CD4-positive, alpha-beta T cell treated with Interleukin-1 beta for 1 hour (primary cell): ENCODE measurements around the gene COX6A2.

Source experiments
- DNase-seq, 2 donors: peaks; one replicate each; pipeline ENCODE4 v3.0.0-alpha.2; 2020 to 2022

COX6A2 gene

DNA sequence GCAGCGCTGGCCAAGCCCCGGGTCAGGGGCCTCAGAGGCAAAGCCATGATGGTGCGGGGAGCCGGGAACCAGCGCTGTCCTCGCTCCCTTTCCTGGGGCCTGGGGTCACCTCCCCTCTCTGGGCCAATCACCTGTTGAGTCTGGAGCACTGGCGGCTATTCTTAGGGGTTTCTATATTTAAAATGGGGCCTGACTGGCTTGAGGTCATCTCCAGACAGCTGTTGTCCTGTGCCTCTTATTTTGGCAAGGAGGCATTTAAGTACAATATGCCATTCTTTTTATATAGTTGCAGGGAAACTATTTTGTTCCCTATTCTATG, at the start of gene COX6A2:
COX6A2 (minus strand) TSS at position 82 of the 319 bp plus-strand sequence; CDS start at position 47, 35 bp downstream.
- no peak for DNase-seq

DNA sequence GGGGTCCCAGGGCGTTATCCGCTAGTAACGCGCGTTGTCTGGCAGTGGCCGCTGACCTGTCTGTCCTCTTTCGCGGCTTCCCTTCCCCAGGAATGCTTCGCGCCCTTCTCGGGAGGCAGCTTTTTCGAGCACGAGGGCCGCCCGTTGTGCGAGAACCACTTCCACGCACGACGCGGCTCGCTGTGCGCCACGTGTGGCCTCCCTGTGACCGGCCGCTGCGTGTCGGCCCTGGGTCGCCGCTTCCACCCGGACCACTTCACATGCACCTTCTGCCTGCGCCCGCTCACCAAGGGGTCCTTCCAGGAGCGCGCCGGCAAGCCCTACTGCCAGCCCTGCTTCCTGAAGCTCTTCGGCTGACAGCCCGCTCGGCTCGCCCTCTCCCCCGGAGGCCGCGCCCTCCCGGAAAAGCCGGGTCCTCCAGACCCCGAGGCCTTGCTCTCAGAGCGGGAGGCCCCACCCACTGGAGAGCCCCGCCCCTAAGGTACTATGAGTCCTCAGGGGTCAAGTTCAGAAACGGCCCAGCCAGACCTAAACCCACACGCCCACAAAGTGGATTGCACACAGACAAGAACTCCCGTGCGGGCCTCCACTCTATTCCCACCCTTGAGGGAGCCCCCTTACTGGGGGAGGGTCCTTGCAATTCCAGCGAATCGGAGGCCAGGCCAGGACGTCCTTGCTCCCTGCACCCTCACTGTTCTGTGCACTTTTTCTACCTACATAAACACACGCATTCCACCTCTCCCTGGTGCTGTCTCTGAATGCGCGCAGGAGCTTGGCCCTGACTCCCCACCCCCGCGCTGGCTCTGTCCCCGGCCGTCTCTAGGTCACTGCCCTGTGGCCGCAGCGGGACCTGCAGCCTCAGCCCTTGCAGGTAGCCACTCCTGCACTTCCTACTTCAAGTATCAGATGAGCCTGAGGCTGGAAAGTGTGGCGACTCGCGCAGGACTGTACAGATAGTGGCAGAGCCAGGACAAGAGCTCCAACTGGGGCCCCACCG, 49.4 kb upstream of the COX6A2 start:
- peak; percentile 29 to 41 for DNase-seq

DNA sequence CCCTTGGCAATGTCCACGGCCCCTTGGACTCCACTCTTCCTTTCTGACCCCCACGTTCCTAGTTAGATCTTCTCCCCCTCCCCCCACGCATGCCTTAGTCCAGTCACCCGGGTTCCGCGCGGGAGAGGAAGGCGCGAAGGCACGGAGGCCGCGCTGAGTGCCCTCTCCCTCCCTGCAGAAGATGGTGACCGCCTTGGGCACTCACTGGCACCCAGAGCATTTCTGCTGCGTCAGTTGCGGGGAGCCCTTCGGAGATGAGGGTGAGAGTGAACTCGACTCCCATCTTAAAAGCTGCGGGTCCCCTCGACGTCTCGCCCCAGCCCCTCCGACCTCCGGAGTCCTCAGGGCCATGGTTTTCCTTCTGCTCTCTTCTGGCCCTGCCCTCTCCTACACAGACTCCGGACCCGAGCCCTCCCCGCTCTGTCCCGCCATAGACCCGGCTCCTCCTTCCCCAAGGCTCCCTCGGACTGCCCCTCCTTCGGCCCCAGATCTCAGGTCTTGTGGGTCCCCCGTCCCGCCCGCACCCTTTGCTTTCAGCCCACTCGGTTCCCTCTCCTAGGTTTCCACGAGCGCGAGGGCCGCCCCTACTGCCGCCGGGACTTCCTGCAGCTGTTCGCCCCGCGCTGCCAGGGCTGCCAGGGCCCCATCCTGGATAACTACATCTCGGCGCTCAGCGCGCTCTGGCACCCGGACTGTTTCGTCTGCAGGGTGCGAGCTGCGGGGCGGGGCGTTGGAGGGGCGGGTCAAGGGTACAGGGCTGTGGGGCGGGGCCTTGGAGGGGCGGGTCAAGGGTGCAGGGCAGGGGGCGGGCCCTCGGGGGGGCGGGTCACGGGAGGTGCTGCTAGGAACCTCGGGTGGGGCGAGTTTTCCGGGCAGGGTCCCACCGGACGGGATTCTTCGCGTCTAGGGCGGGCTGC, 48.4 kb upstream of the COX6A2 start:
- DNase-seq: peak; percentile 89 to 90

DNA sequence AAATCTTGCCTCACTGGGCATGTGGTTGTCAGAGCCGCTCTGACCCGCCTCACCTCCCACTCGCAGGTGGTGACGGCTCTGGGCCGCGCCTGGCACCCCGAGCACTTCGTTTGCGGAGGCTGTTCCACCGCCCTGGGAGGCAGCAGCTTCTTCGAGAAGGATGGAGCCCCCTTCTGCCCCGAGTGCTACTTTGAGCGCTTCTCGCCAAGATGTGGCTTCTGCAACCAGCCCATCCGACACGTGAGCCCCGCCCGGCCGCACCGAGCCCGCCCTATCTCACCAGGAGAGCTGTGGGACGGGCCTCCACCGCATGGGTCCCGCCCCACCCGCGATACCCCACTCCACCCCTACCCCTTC, 47.8 kb upstream of the COX6A2 start:
- DNase-seq: peak; percentile 24 to 26

DNA sequence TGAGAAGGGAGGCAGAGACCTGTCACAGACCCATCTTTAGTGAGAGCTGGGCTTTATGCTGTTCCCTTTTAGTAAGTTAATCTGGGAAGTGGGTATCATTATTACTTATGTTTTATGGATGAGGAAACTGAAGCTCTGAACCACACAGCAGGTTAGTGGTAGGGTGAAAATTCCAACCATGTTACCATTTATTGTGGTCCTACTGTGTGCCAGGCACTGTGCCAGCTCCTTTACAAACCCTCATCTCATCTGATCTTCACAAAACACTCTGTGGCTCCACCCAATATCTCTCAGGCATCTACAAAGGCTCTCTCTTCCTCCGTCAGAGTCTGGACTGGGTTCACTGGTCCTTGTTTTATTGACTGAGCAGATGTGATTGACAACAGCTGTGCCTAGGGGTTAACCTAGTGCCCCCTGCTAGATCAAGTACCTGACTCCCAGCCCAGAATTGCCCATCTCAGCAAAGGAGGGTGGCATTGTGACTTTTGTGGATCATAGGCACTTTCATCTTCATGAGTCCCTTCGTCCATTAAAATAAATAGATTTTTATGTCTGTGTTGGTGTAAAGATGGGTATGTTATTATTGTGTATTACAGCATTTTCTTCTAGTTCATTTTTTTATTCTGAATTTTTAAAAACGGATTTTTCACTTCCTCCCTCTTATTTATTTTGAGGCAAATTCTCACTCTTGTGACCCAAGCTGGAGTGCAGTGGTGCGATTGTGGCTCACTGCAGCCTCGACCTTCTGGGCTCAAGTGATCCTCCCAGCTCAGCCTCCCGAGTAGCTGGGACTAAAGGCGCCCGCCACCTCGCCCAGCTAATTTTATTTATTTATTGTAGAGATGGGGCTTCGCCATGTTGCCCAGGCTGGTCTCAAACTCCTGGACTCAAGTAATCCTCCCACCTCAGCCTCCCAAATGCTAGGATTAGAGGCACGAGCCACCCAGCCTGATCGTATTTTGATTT, 46.9 kb upstream of the COX6A2 start:
- DNase-seq: no peak

DNA sequence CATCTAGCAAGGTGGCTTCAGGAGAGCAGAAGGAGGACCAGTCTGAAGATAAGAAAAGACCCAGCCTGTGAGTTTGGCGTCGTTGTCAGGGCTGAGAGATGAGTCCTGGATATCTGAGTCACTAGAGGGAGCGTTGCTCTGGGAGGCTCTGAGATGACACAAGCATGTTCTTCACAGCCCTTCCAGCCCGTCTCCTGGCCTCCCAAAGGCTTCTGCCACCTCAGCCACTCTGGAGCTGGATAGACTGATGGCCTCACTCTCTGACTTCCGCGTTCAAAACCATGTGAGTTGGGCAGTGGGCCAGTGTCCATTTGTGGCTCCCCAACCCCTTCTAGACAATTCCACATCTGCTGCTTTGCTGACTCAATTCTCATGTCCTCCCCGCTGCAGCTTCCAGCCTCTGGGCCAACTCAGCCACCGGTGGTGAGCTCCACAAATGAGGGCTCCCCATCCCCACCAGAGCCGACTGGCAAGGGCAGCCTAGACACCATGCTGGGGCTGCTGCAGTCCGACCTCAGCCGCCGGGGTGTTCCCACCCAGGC, 46.1 kb upstream of the COX6A2 start:
- DNase-seq: no peak

DNA sequence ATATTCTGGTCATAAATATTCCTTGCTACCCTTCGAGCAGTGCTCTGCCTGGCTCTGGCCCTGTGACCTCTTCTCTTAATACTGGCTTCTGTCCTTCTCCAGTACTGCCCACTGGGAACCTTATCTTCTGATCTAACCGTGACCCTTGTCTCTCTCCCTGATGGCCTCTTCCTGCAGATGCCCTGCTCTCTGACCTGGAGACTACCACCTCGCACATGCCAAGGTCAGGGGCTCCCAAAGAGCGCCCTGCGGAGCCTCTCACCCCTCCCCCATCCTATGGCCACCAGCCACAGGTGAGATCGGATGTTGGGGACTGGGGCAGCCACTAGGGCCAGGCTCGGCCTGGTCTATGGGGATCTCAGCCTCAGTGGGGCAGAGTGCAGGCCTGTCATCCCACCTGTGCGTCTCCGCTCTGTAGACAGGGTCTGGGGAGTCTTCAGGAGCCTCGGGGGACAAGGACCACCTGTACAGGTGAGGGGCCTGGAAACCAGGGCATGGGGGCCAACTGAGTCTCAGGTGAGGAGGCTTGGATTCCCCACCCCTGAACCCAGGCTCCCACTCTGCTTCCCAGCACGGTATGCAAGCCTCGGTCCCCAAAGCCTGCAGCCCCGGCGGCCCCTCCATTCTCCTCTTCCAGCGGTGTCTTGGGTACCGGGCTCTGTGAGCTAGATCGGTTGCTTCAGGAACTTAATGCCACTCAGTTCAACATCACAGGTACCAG, 45.3 kb upstream of the COX6A2 start:
- no peak for DNase-seq

DNA sequence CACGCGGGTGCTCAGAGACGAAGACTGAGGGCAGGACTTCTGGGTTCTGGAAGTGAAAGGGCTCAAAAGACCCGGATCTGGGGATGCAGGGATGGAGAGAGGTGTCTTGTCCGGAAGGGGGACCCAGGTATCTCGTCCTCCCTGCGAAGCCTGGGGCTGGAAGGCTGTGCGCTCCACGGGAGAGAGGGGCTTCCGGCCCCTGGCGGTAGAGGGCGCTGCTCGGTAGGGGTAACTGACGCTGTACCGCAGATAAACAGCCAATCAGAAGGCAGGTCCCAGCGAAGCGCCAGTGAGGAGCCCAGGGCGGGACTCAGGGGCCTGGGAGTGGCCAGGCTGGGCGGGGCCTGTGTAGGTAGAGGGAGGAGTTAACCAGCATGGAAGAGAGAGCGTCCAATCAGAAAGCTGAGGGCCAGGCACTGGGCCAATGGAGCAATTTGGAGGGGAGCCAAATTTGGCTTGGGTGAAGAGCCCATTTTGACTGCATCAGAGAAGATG, 44.6 kb upstream of the COX6A2 start:
- peak; percentile 47 to 52 for DNase-seq

DNA sequence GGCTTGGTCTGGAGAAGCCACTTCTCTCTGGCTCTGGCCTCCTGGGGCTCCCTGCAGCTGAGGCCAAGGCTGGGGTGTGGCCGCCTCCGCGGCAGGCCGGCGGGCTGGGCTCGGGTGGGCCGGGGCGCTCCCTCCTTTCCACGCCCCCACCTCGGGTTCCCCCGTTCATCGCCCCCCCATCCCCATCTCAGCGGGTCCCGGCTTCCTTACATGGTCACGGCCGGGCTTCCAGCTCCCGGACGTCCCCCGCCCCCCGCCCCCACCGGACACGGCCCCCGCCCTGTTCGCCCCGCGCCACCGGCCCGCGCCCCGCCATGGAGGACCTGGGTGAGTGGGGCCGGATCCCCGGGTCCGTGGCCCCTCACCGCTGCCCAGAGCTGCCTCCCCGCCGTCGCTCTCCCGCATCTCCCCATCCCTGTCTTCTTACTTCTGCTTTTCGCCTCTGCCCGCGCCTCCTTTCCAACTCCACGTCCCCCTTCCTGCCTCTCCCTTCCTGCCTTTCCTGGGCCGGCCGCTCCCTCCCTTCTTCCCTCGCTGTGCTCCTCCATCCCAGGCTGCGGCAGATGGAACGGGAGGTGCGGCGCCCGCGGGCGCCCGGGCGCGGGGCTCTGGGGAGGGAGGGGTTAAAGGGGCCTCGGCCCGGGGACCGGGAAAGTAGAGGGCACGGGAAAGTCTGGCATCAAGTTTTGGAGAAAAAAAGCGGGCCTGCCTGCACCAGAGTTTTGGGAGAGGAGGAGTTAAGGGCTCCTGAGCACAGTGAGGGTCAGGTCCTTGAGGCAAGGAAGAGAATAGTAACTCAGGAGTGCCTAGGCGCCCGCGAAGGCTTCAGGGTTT, 43.9 kb upstream of the COX6A2 start, which contains the start of gene TGFB1I1:
TGFB1I1 (plus strand) TSS at position 278 of the 834 bp plus-strand sequence; CDS start at position 315, 37 bp downstream.
- DNase-seq: no peak

DNA sequence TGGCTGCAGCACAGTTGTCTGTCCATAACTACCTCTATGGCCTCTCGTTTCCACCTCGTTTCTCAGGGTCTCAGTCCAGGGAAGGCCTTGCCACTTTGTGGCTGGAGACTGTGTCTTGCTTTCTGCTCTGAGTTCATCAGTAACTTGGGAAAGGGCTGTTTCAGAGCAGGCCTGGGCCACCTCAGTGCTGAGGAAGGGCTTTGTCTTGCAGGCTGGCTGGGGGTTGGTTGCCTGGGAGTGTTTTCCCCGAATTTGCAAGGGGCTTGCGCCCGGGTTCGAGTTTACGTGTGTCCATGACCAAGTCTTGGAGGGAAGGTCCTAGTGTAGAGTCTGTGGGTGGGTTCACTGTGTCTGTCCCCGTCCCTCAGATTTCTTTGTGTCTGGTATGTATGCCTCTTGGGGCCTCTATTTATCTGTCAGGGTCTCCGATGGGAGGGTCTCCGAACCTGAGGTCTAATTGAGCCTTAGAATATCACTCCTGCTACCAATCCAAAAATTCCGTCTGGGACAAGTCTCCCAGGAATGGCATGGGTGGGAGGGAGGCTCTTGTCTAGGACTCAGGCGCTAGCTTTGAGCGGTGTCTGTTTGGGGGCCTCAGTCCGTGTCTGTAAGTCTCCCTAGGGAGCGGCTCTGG, 43.2 kb upstream of the COX6A2 start:
- DNase-seq: no peak

DNA sequence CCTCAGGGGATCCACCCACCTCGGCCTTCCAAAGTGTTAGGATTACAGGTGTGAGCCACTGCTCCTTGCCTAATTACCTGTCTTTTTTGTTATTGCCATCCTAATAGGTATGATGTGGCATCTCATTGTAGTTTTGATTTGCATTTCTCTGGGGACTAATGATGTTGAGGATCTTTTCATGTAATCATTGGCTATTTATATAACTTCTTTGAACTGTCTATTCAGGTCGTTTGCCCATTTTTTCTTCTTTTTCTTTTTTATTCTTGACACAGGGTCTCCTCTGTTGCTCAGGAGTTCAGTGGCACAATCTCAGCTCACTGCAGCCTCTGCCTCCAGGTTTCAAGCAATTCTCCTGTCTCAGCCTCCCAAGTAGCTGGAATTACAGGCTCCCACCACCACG, 42.5 kb upstream of the COX6A2 start:
- no peak for DNase-seq

DNA sequence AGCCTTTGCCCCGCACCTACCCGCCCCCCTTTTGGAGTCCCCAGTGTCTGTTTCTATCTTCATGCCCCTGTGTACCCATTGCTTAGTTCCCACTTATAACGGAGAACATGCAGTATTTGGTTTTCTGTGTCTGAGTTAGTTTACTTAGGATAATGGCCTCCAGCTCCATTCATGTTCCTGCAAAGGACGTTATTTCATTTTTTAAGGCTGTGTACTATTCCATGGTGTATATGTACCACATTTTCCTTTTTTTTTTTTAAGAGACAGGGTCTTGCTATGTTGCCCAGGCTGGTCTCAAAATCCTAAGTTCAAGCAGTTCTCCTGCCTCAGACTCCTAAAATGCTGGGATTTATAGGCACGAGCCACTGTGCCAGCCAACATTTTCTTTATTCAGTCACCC, 39.7 kb upstream of the COX6A2 start:
- no peak for DNase-seq

DNA sequence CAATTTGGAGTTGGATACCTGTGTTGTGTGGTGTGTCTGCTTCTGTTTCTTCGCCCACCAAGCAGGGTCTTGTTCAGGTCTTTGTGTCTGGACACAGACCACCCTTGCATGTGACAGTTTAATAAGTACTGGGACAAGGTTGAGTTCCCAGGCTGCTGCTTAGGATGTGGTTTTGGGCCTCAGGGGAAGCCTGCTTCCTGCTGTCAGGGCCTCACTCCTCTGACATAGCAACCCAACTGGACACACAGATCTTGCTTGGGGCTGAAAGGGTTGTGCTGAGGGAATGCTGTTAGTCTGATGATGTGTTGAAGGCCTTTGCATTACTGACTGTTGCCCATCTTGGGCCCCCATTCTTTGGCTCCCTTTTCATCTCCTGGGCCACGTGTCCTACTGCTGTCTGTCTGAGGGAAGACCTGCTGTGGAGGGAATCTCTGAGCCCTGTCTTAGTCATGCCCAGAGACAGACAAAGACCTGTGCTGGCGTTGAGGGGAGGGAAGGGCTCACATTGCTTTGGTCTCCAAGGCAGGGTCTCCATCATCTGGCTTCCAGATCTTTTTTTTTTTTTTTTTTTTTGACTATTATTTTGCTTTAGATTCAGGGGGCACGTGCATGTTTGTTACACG, 39.1 kb upstream of the COX6A2 start:
- peak in 1 of 2 donors; percentile 37 for DNase-seq

DNA sequence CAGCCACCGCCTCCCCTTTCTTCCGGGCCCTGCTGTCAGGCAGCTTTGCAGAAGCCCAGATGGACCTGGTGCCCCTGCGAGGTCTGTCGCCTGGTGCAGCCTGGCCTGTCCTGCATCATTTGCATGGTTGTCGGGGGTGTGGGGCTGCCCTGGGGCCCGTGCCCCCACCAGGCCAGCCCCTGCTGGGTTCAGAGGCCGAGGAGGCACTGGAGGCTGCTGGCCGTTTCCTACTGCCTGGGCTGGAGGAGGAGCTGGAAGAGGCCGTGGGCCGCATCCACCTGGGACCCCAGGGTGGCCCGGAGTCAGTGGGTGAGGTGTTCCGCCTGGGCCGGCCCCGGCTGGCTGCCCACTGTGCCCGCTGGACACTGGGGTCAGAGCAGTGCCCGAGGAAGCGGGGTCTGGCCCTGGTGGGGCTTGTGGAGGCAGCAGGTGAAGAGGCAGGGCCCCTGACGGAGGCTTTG, 38.3 kb upstream of the COX6A2 start:
- no peak for DNase-seq

DNA sequence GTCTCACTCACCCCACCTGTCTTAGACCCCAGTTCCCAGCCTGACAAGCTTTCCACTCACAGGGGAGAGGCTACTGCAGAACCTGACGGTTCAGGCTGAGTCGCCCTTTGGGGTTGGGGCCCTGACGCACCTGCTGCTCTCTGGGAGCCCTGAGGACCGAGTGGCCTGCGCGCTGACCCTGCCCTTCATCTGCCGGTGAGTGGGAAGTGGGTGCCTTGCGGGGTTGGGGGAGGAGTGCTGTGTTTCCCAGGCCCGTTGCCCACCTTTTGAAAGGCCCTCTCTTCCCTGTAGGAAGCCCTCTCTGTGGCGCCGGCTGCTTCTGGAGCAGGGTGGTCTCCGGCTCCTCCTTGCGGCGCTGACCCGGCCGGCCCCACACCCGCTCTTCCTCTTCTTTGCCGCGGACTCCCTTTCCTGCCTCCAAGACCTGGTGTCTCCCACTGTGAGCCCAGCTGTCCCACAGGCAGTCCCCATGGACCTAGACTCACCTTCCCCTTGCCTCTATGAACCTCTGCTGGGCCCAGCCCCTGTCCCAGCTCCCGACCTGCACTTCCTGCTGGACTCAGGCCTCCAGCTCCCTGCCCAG, 37.7 kb upstream of the COX6A2 start:
- no peak for DNase-seq

DNA sequence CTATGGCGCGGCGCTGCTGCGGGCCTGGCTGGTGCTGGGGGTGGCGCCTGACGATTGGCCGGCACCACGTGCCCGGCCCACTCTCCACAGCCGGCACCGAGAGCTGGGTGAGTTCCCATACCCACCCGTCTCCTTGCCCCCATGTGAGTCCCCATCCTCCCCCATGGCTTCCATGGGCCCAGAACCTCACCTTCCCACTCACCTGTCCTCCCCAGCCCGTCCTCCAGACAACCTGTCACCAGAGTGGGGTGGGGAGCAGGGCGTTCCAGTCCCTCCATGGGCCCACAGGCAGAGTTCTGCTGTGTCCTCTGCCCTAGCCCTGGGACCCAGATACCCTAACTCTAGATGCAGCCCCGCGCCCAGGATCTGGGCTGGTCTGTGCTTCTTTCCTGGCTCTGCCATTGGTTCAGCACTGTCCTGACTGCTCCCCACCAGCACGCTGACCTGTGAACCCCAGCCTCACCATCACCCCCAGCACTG, 36.7 kb upstream of the COX6A2 start:
- DNase-seq: no peak

DNA sequence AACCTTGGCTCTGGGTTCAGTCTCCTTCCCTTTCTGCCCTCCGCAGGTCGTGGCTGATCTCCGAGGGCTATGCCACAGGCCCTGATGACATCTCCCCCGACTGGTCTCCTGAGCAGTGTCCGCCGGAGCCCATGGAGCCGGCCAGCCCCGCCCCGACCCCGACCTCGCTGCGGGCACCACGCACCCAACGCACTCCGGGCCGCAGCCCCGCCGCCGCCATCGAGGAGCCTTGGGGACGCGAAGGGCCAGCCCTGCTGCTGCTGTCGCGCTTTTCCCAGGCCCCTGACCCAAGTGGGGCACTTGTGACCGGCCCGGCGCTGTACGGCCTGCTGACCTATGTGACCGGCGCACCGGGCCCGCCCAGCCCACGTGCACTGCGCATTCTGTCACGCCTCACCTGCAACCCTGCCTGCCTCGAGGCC, 36.2 kb upstream of the COX6A2 start:
- no peak for DNase-seq
